HepG2 (cell line): Measurements from ENCODE around the gene ENPP1. TPM values are rescaled to one million over a fixed set of nuclear protein-coding genes. Genes with fewer than 3 reads are reported as not detected.
A peak's percentile ranks its signal among the peaks of the same experiment; 100 is the strongest.

Source experiments
- ADNP ChIP-seq: sonication (generic); formaldehyde crosslinking; IDR thresholded peaks from 2 replicates; pipeline ENCODE4 v1.4.0; 2020; ENCODE audit warnings: missing genetic modification reagents
- ARNTL ChIP-seq: sonication (generic); formaldehyde crosslinking; IDR thresholded peaks from 2 replicates; pipeline ENCODE4 v1.4.0; 2020; ENCODE audit warnings: mild to moderate bottlenecking, missing genetic modification reagents
- DMAP1 ChIP-seq: IDR thresholded peaks from 2 replicates; pipeline ENCODE4 v1.6.1; 2016
- HDAC2 ChIP-seq: sonication (generic); formaldehyde crosslinking; IDR thresholded peaks from 2 replicates; pipeline ENCODE4 v1.4.0; 2020; ENCODE audit warnings: missing genetic modification reagents
- HNRNPH1 ChIP-seq: fragments of 200-400 bp; formaldehyde crosslinking; optimal IDR thresholded peaks from 2 replicates; pipeline ENCODE3; 2017; ENCODE audit warnings: mild to moderate bottlenecking, low read depth, low read length
- KAT2B ChIP-seq: fragments of 150-350 bp; IDR thresholded peaks from 2 replicates; pipeline ENCODE4 v1.6.1; 2014; ENCODE audit warnings: low read depth, low read length, borderline replicate concordance
- MBD4 ChIP-seq: IDR thresholded peaks from 2 replicates; pipeline ENCODE4 v1.6.1; 2012; ENCODE audit warnings: low read length, inconsistent platforms, borderline replicate concordance
- MXD4 ChIP-seq: IDR thresholded peaks from 2 replicates; pipeline ENCODE4 v1.6.1; 2016; ENCODE audit warnings: mild to moderate bottlenecking, missing biosample characterization, missing genetic modification reagents
- PCBP1 ChIP-seq: fragments of 200-400 bp; formaldehyde crosslinking; IDR thresholded peaks from 2 replicates; pipeline ENCODE4 v1.6.1; 2017; ENCODE audit warnings: mild to moderate bottlenecking, low read depth, low read length, borderline replicate concordance
- PHF5A ChIP-seq: IDR thresholded peaks from one replicate; pipeline ENCODE4 v1.6.1; 2018; ENCODE audit warnings: low read depth, missing genetic modification reagents; ENCODE audit not compliant: unreplicated experiment
- SNAPC4 ChIP-seq: sonication (generic); formaldehyde crosslinking; IDR thresholded peaks from 2 replicates; pipeline ENCODE4 v1.4.0; 2020; ENCODE audit warnings: mild to moderate bottlenecking, missing genetic modification reagents
- SRSF1 ChIP-seq: fragments of 200-400 bp; formaldehyde crosslinking; optimal IDR thresholded peaks from 2 replicates; pipeline ENCODE3; 2017; ENCODE audit warnings: mild to moderate bottlenecking, low read depth, low read length, moderate library complexity
- TOE1 ChIP-seq: sonication (generic); formaldehyde crosslinking; IDR thresholded peaks from 2 replicates; pipeline ENCODE4 v1.4.0; 2020; ENCODE audit warnings: mild to moderate bottlenecking, missing genetic modification reagents
- WIZ ChIP-seq: sonication (generic); formaldehyde crosslinking; IDR thresholded peaks from 2 replicates; pipeline ENCODE4 v1.5.1; 2020; ENCODE audit warnings: mild to moderate bottlenecking, missing genetic modification reagents
- YEATS4 ChIP-seq: sonication (generic); formaldehyde crosslinking; IDR thresholded peaks from 2 replicates; pipeline ENCODE4 v1.4.0; 2020; ENCODE audit warnings: missing genetic modification reagents, borderline replicate concordance
- ZNF18 ChIP-seq: sonication (generic); formaldehyde crosslinking; IDR thresholded peaks from 2 replicates; pipeline ENCODE4 v1.8.0; 2022; ENCODE audit warnings: mild to moderate bottlenecking, missing genetic modification reagents; ENCODE audit not compliant: insufficient replicate concordance
- ZNF224 ChIP-seq: sonication (generic); formaldehyde crosslinking; IDR thresholded peaks from 2 replicates; pipeline ENCODE4 v1.5.0; 2020; ENCODE audit warnings: mild to moderate bottlenecking, missing genetic modification reagents
- ZNF30 ChIP-seq: sonication (generic); formaldehyde crosslinking; IDR thresholded peaks from 2 replicates; pipeline ENCODE4 v1.5.0; 2020; ENCODE audit warnings: mild to moderate bottlenecking, missing genetic modification reagents
- polyA plus RNA-seq, 8 experiments: library from polyadenylated mRNA; depleted of rRNA in 3 of 8; stranded (reverse) in 7 of 8; unstranded in 1 of 8; fragments of >200 nt; fragmentation: Illumina TruSeq in 4 of 8; extraction: Trizol in 4 of 8; gene quantifications; 2 replicates each; pipeline versions ENCODE4 v1.2.1 to v1.2.3, GENCODE V29; 2011 to 2016; ENCODE audit warnings: low read depth in 4 of 8, missing spikeins in 1 of 8, mixed read lengths in 1 of 8; ENCODE audit not compliant: insufficient read depth in 1 of 8
- total RNA-seq, 5 experiments: library from RNA; depleted of rRNA; stranded (reverse); fragments of >200 nt; fragmentation: Illumina TruSeq; extraction: Trizol; gene quantifications; 2 replicates each; pipeline ENCODE4 v1.2.3, GENCODE V29; 2016; ENCODE audit warnings: low read depth in 1 of 5
- TF ChIP-seq, protein P1 (sequence below): sonication (generic); formaldehyde crosslinking; IDR thresholded peaks from 2 replicates; pipeline ENCODE4 v1.8.0; 2022; ENCODE audit warnings: mild to moderate bottlenecking, missing genetic modification reagents, moderate library complexity
- TF ChIP-seq, protein P2 (sequence below): IDR thresholded peaks from 2 replicates; pipeline ENCODE4 v1.6.1; 2016; ENCODE audit warnings: control low read depth
- TF ChIP-seq, protein P3 (sequence below): sonication (generic); formaldehyde crosslinking; IDR thresholded peaks from 2 replicates; pipeline ENCODE4 v1.9.0; 2021; ENCODE audit warnings: missing genetic modification reagents, borderline replicate concordance

Gene ENPP1
- total and polyA plus RNA-seq, 2 of the 13 experiments (the other 11 are each of a cell fraction or from before 2014, with no cell fraction given): 56.5 to 160 TPM

GRCh38 chr6:131844243-131844841 lies 36.5 kb downstream of the ENPP1 start (continued):
- TF ChIP-seq ADNP (CRISPR knock-in tag): no peak
- no peak for TF ChIP-seq PHF5A (CRISPR knock-in tag)
- no peak for TF ChIP-seq SNAPC4 (CRISPR knock-in tag)
- no peak for TF ChIP-seq MBD4
- TF ChIP-seq TOE1 (CRISPR knock-in tag): no peak
- no peak for TF ChIP-seq WIZ (CRISPR knock-in tag)
- no peak for TF ChIP-seq KAT2B
- TF ChIP-seq DMAP1: peak; percentile 79
- no peak for TF ChIP-seq ZNF18 (CRISPR knock-in tag)
- TF ChIP-seq, protein P1, sequence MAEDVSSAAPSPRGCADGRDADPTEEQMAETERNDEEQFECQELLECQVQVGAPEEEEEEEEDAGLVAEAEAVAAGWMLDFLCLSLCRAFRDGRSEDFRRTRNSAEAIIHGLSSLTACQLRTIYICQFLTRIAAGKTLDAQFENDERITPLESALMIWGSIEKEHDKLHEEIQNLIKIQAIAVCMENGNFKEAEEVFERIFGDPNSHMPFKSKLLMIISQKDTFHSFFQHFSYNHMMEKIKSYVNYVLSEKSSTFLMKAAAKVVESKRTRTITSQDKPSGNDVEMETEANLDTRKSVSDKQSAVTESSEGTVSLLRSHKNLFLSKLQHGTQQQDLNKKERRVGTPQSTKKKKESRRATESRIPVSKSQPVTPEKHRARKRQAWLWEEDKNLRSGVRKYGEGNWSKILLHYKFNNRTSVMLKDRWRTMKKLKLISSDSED (CRISPR knock-in tag): no peak
- peak; percentile 74; the same call in 1 of the 2 replicates for TF ChIP-seq YEATS4 (CRISPR knock-in tag)
- no peak for TF ChIP-seq ZNF30
- no peak for TF ChIP-seq HNRNPH1
- peak; percentile 92 for TF ChIP-seq HDAC2 (CRISPR knock-in tag)
- no peak; the same call in 1 of the 2 replicates for TF ChIP-seq MXD4
- TF ChIP-seq, protein P2, sequence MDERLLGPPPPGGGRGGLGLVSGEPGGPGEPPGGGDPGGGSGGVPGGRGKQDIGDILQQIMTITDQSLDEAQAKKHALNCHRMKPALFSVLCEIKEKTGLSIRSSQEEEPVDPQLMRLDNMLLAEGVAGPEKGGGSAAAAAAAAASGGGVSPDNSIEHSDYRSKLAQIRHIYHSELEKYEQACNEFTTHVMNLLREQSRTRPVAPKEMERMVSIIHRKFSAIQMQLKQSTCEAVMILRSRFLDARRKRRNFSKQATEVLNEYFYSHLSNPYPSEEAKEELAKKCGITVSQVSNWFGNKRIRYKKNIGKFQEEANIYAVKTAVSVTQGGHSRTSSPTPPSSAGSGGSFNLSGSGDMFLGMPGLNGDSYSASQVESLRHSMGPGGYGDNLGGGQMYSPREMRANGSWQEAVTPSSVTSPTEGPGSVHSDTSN (CRISPR knock-in tag): no peak
- TF ChIP-seq, protein P3, sequence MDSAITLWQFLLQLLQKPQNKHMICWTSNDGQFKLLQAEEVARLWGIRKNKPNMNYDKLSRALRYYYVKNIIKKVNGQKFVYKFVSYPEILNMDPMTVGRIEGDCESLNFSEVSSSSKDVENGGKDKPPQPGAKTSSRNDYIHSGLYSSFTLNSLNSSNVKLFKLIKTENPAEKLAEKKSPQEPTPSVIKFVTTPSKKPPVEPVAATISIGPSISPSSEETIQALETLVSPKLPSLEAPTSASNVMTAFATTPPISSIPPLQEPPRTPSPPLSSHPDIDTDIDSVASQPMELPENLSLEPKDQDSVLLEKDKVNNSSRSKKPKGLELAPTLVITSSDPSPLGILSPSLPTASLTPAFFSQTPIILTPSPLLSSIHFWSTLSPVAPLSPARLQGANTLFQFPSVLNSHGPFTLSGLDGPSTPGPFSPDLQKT (CRISPR knock-in tag): no peak
- TF ChIP-seq PCBP1: no peak
- TF ChIP-seq ARNTL: no peak
- TF ChIP-seq SRSF1: no peak
- no peak for TF ChIP-seq ZNF224 (CRISPR knock-in tag)
